ENCODE results near the gene KRT33A.

KRT33A gene

DNA sequence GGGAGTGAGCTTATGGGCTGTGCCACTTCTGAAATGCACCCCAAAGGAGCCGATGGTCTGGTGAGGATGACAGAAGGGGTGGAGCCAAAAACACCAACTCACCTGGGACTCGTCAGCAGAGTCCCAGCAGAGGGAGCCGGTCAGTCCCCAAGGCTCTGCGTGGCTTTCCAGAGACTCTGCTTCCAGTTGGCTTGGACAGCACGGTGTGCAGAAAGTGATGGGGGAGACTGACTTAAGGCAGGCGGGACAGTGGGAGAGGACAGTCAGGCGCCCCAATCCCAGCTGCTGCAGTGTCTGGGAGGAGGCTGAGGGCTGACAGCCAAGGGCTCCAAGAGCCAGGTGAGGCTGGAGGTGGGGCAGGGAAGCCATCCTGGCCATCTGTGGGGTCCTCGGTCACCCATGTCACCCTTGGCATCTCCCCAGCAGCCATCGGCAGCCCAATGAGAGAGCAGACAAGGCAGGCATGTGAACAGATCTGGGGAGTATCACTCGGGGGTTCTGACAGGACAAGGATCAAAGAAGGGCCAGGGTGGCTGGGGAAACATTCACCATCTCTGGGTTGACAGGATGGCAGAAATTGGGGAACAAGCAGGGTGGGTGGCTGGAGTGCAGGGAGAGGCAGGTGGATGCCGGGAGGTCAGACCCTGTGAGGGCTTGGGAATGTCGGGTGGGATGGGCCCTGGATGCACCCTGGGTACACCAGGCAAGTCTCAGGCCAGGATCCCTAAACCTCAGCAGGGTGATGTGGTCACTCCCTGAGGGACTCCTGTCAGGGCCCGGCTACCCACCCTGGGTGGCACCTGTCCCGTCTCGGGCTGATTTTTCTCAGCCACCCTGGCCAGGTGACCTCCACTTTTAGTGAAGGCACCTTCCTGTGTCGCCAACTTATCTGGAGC, 26.2 kb downstream of the KRT33A start:
- DNase-seq (ENCODE audit: low spot score in 2 of 2) (no peak), ATAC-seq (replicated peaks; ENCODE audit: extremely low read depth, poor library complexity, severe bottlenecking) (no peak)
- peak overlapping the region; percentile 68 for H3K27ac Mint-ChIP-seq (ENCODE audit: low read depth)
- peaks cover 42% of the 10 kb centered on the region for H3K4me1 Mint-ChIP-seq
- peak overlapping the region; percentile 27 for H3K4me3 Mint-ChIP-seq
- peaks cover 8% of the 10 kb centered on the region for H3K36me3 Mint-ChIP-seq (ENCODE audit: insufficient read depth)
- H3K27me3 Mint-ChIP-seq = no peaks in the 10 kb centered on the region
- H3K9me3 Mint-ChIP-seq = no peaks in the 10 kb centered on the region

- peaks cover 8% of the 10 kb centered on the region for H3K36me3 Mint-ChIP-seq (ENCODE audit: insufficient read depth)
- H3K4me1 Mint-ChIP-seq = peaks cover 36% of the 10 kb centered on the region
- no peaks in the 10 kb centered on the region for H3K9me3 Mint-ChIP-seq
- no peak for DNase-seq (ENCODE audit: low spot score in 2 of 2)
- no peak for ATAC-seq (replicated peaks; ENCODE audit: extremely low read depth, poor library complexity, severe bottlenecking)
- H3K4me3 Mint-ChIP-seq = peak overlapping the region; percentile 27
- no peaks in the 10 kb centered on the region for H3K27me3 Mint-ChIP-seq
- H3K27ac Mint-ChIP-seq (ENCODE audit: low read depth) = peak overlapping the region; percentile 70
Observed at GRCh38 chr17:41322903-41323895, 27.4 kb downstream of the KRT33A start.

GRCh38 chr17:41322094-41322902, 28.3 kb downstream of the KRT33A start:
- no peaks in the 10 kb centered on the region for H3K27me3 Mint-ChIP-seq
- peak overlapping the region; percentile 70 for H3K27ac Mint-ChIP-seq (ENCODE audit: low read depth)
- H3K4me3 Mint-ChIP-seq = no peak overlapping the region
- no peak for DNase-seq (ENCODE audit: low spot score in 2 of 2)
- peak; percentile 59 for ATAC-seq (replicated peaks; ENCODE audit: extremely low read depth, poor library complexity, severe bottlenecking)
- H3K9me3 Mint-ChIP-seq = no peaks in the 10 kb centered on the region
- peaks cover 6% of the 10 kb centered on the region for H3K36me3 Mint-ChIP-seq (ENCODE audit: insufficient read depth)
- H3K4me1 Mint-ChIP-seq = peaks cover 34% of the 10 kb centered on the region

- H3K27me3 Mint-ChIP-seq = peaks cover 9% of the 10 kb centered on the region
- H3K27ac Mint-ChIP-seq (ENCODE audit: low read depth) = no peak overlapping the region
- H3K4me3 Mint-ChIP-seq = no peak overlapping the region
- DNase-seq (ENCODE audit: low spot score in 2 of 2) (no peak), ATAC-seq (replicated peaks; ENCODE audit: extremely low read depth, poor library complexity, severe bottlenecking) (no peak)
- no peaks in the 10 kb centered on the region for H3K9me3 Mint-ChIP-seq
- H3K4me1 Mint-ChIP-seq = peaks cover 7% of the 10 kb centered on the region
- peaks cover 4% of the 10 kb centered on the region for H3K36me3 Mint-ChIP-seq (ENCODE audit: insufficient read depth)
Observed at GRCh38 chr17:41318231-41318630, 32.4 kb downstream of the KRT33A start.

- H3K27me3 Mint-ChIP-seq = peaks cover 9% of the 10 kb centered on the region
- DNase-seq (ENCODE audit: low spot score in 2 of 2) = no peak
- ATAC-seq (replicated peaks; ENCODE audit: extremely low read depth, poor library complexity, severe bottlenecking) = no peak
- peaks cover 4% of the 10 kb centered on the region for H3K4me1 Mint-ChIP-seq
- H3K27ac Mint-ChIP-seq (ENCODE audit: low read depth) = no peak overlapping the region
- no peaks in the 10 kb centered on the region for H3K9me3 Mint-ChIP-seq
- H3K4me3 Mint-ChIP-seq = no peak overlapping the region
- peaks cover 2% of the 10 kb centered on the region for H3K36me3 Mint-ChIP-seq (ENCODE audit: insufficient read depth)
Observed at GRCh38 chr17:41315814-41316445, 34.7 kb downstream of the KRT33A start.

DNA sequence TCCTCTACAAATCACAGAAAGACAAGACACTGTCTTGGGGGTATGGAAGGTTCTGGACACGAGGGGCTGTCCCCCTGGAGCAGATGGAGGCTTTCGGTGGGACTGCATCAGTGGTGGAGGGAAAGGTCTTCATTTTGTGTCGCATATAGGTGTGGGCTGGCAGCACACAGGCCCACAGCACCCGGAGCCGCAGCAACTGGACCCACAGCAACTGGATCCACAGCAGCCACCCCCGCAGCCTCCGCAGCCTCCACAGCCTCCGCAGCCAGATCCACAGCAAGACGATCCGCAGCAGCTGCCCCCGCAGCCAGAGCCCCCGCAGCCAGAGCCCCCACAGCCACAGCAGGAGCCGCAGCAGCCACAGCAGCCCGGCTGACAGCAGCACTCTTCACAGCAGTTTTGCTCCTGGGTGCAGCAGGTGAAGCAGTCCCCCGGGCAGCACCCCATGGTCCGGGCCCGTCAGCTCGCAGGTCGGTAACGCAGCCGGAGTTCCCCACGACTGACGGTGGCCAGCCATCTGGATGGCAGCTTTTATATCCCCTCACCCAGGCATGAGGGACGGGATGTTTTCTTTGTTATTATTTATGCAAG, 35.3 kb downstream of the KRT33A start, which contains the start of gene KRTAP17-1:
KRTAP17-1 (minus strand) TSS at position 507 of the 591 bp plus-strand sequence; CDS start at position 447, 60 bp downstream.
- DNase-seq (ENCODE audit: low spot score in 2 of 2) (no peak), ATAC-seq (replicated peaks; ENCODE audit: extremely low read depth, poor library complexity, severe bottlenecking) (no peak)
- H3K9me3 Mint-ChIP-seq = no peaks in the 10 kb centered on the region
- peak within 1 kb of the TSS; percentile 23 for H3K27ac Mint-ChIP-seq (ENCODE audit: low read depth)
- H3K4me3 Mint-ChIP-seq = no peak within 1 kb of the TSS
- H3K27me3 Mint-ChIP-seq = peaks cover 9% of the 10 kb centered on the region
- H3K36me3 Mint-ChIP-seq (ENCODE audit: insufficient read depth) = peaks cover 4% of the 10 kb centered on the region
- peaks cover 10% of the 10 kb centered on the region for H3K4me1 Mint-ChIP-seq

DNA sequence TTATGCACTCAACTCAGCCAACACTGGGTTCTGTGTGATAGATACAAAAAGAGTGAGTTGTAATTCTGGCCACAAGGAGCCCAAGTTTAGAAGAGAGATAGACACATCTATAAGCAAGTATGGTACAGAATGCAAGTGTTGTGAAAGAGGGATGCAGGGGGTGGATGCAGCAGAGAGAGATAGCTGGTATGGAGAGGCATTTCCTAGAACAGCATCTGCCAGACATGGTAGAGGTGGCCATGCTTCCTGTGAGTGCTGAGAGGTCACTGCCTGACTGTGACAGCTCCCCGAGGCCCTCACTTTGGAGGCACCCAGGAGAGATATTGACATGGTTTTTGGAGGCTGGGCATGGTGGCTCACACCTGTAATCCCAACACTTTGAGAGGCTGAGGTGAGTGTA, 39.5 kb downstream of the KRT33A start:
- DNase-seq (ENCODE audit: low spot score in 2 of 2) (no peak), ATAC-seq (replicated peaks; ENCODE audit: extremely low read depth, poor library complexity, severe bottlenecking) (no peak)
- peaks cover 3% of the 10 kb centered on the region for H3K27me3 Mint-ChIP-seq
- H3K36me3 Mint-ChIP-seq (ENCODE audit: insufficient read depth) = peaks cover 19% of the 10 kb centered on the region
- H3K4me3 Mint-ChIP-seq = no peak overlapping the region
- H3K27ac Mint-ChIP-seq (ENCODE audit: low read depth) = no peak overlapping the region
- no peaks in the 10 kb centered on the region for H3K9me3 Mint-ChIP-seq
- H3K4me1 Mint-ChIP-seq = peaks cover 50% of the 10 kb centered on the region

- peak within 1 kb of the TSS; percentile 98 for H3K27ac Mint-ChIP-seq (ENCODE audit: low read depth)
- ATAC-seq (replicated peaks; ENCODE audit: extremely low read depth, poor library complexity, severe bottlenecking) = peak; percentile 42
- H3K4me3 Mint-ChIP-seq = peak within 1 kb of the TSS; percentile 68
- H3K9me3 Mint-ChIP-seq = no peaks in the 10 kb centered on the region
- peaks cover 50% of the 10 kb centered on the region for H3K4me1 Mint-ChIP-seq
- DNase-seq (ENCODE audit: low spot score in 2 of 2) = peak in 1 of 2 donors; percentile 66
- peaks cover 19% of the 10 kb centered on the region for H3K36me3 Mint-ChIP-seq (ENCODE audit: insufficient read depth)
- no peaks in the 10 kb centered on the region for H3K27me3 Mint-ChIP-seq
Observed at GRCh38 chr17:41308918-41309359, 41.7 kb downstream of the KRT33A start, which contains the start of gene KRTAP16-1. KRTAP16-1 (minus strand) TSS chr17:41309309; CDS start chr17:41309253, 56 bp downstream.

DNA sequence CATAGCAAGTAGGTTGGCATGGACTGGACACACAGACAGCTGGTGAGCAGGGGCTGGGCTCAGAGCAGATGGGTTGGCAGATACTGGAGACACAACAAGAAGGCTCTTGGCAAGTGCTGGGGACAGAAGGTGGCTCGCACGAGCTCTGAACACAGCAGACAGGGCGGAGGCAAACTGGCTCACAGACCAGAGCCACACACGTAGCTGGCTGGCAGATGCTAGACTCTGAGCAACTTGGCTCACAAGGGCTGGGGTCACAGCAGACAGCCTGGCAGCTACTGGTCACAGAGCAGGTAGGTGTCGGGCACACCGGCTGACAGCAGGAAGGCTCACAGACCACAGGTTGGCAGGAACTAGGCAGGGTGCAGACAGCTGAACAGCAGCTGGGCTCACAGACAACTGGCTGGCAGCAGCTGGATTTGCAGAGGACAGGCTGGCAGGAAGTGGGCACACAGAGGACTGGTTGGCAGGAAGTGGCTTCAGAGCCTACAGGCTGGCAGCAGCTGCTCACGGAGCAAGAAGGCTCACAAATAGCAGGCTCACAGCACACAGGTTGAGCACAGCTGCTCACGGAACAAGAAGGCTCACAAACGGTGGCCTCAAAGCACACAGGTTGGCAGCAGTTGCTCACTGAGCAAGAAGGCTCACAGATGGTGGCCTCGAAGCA, 42.2 kb downstream of the KRT33A start:
- peak; percentile 86 for ATAC-seq (replicated peaks; ENCODE audit: extremely low read depth, poor library complexity, severe bottlenecking)

GRCh38 chr17:41307647-41308046, 43.0 kb downstream of the KRT33A start:
- Mint-ChIP-seq H3K9me3 (no peaks in the 10 kb centered on the region), H3K27me3 (no peaks in the 10 kb centered on the region), H3K4me3 (peak overlapping the region; percentile 68), H3K4me1 (peaks cover 50% of the 10 kb centered on the region), H3K36me3 (ENCODE audit: insufficient read depth) (peaks cover 17% of the 10 kb centered on the region), H3K27ac (ENCODE audit: low read depth) (peak overlapping the region; percentile 98)
- DNase-seq (ENCODE audit: low spot score in 2 of 2) = no peak
- no peak for ATAC-seq (replicated peaks; ENCODE audit: extremely low read depth, poor library complexity, severe bottlenecking)

More for the DNA sequence above, 42.2 kb downstream of the KRT33A start:
- H3K27me3 Mint-ChIP-seq = no peaks in the 10 kb centered on the region
- peak; percentile 70 to 89 for DNase-seq (ENCODE audit: low spot score in 2 of 2)
- H3K4me3 Mint-ChIP-seq = peak overlapping the region; percentile 68
- H3K4me1 Mint-ChIP-seq = peaks cover 50% of the 10 kb centered on the region
- peak overlapping the region; percentile 98 for H3K27ac Mint-ChIP-seq (ENCODE audit: low read depth)
- H3K36me3 Mint-ChIP-seq (ENCODE audit: insufficient read depth) = peaks cover 18% of the 10 kb centered on the region
- no peaks in the 10 kb centered on the region for H3K9me3 Mint-ChIP-seq

DNA sequence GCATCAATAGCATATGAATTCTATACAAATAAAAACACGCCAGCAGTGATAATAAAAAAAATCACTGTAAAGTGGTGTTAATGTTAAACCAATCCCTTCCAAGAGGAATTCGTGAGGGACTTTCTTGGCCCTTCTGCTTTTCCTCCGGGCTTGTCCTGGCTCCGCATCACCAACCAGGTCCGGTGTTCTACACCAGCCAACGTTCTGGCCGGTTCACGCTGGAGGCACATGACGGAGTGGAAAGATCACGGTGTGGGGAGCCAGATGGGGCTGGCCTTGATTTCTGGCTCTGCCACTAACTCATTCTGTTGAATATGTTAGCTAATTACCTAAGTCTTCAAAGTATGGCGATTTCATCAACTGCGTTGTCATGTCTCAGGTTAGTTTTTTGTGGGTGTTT, 46.5 kb downstream of the KRT33A start:
- Mint-ChIP-seq H3K9me3 (no peaks in the 10 kb centered on the region), H3K4me1 (peaks cover 38% of the 10 kb centered on the region), H3K36me3 (ENCODE audit: insufficient read depth) (peaks cover 11% of the 10 kb centered on the region), H3K27ac (ENCODE audit: low read depth) (no peak overlapping the region), H3K4me3 (no peak overlapping the region), H3K27me3 (peaks cover 8% of the 10 kb centered on the region)
- ATAC-seq (replicated peaks; ENCODE audit: extremely low read depth, poor library complexity, severe bottlenecking) = no peak
- DNase-seq (ENCODE audit: low spot score in 2 of 2) = no peak

Measured in central memory CD8-positive, alpha-beta T cell (primary cell).